WTC11 (cell line): ENCODE data around the gene TIE1. TPM values are rescaled to one million over a fixed set of nuclear protein-coding genes. Genes with fewer than 3 reads are reported as not detected.

ENCODE experiments used
- ATAC-seq: fragments of 200-7000 bp; cut with Tn5 transposase; 2 replicates; pipeline ENCODE4 v1.10.0; 2021; ENCODE audit warnings: mild to moderate bottlenecking, moderate library complexity
- CTCF ChIA-PET: fragments of 300-600 bp; sonication (Branson Sonifier 250); formaldehyde crosslinking; loops from one replicate; lab custom pipeline; 2021; ENCODE audit warnings: antibody characterized with exemption; lab: Charles Lee
- POLR2A ChIA-PET: fragments of 350-600 bp; sonication (Branson Sonifier 250); formaldehyde crosslinking; loops from one replicate; lab custom pipeline; 2021; ENCODE audit warnings: antibody characterized with exemption; lab: Charles Lee
- DNase-seq: peaks from one replicate; pipeline ENCODE4 v3.0.0; 2021; ENCODE audit warnings: low spot score
- H3K27ac Mint-ChIP-seq: 2 replicates; pipeline ENCODE4 v1.8.0; 2021; ENCODE audit warnings: mixed read lengths
- H3K27me3 Mint-ChIP-seq: 2 replicates; pipeline ENCODE4 v1.8.0; 2021; ENCODE audit warnings: low read depth, mild to moderate bottlenecking, moderate library complexity, mixed read lengths
- H3K36me3 Mint-ChIP-seq: 2 replicates; pipeline ENCODE4 v1.8.0; 2021; ENCODE audit warnings: mixed read lengths
- H3K4me1 Mint-ChIP-seq: 2 replicates; pipeline ENCODE4 v1.8.0; 2022; ENCODE audit warnings: mixed read lengths
- H3K4me3 Mint-ChIP-seq: 2 replicates; pipeline ENCODE4 v1.8.0; 2021; ENCODE audit warnings: mild to moderate bottlenecking, moderate library complexity, mixed read lengths
- H3K9me3 Mint-ChIP-seq: 2 replicates; pipeline ENCODE4 v1.8.0; 2021; ENCODE audit warnings: mixed read lengths
- ATF1 ChIP-seq: sonication (generic); formaldehyde crosslinking; IDR thresholded peaks from 2 replicates; pipeline ENCODE4 v1.8.1; 2023; ENCODE audit warnings: mild to moderate bottlenecking, moderate library complexity, missing genetic modification reagents
- ATF2 ChIP-seq: sonication (generic); formaldehyde crosslinking; IDR thresholded peaks from 2 replicates; pipeline ENCODE4 v1.8.1; 2022; ENCODE audit warnings: low read depth, missing genetic modification reagents, borderline replicate concordance
- ATF6 ChIP-seq: sonication (generic); formaldehyde crosslinking; IDR thresholded peaks from 2 replicates; pipeline ENCODE4 v1.8.1; 2023; ENCODE audit warnings: mild to moderate bottlenecking, missing genetic modification reagents
- ELF4 ChIP-seq: sonication (generic); formaldehyde crosslinking; IDR thresholded peaks from 2 replicates; pipeline ENCODE4 v1.8.1; 2022; ENCODE audit warnings: low read depth, mild to moderate bottlenecking, moderate library complexity, missing genetic modification reagents
- FOXK1 ChIP-seq: sonication (generic); formaldehyde crosslinking; IDR thresholded peaks from 2 replicates; pipeline ENCODE4 v1.8.0; 2022; ENCODE audit warnings: mild to moderate bottlenecking, moderate library complexity, missing genetic modification reagents
- HMGA2 ChIP-seq: fragments of 250-450 bp; sonication (Bioruptor Pico); IDR thresholded peaks from 2 replicates; pipeline ENCODE4 v1.4.0; 2021; ENCODE audit warnings: mild to moderate bottlenecking, moderate library complexity
- IRF1 ChIP-seq: sonication (generic); formaldehyde crosslinking; IDR thresholded peaks from 2 replicates; pipeline ENCODE4 v1.8.0; 2023; ENCODE audit warnings: missing genetic modification reagents
- IRF2 ChIP-seq: sonication (generic); formaldehyde crosslinking; IDR thresholded peaks from 2 replicates; pipeline ENCODE4 v1.8.0; 2022; ENCODE audit warnings: low read depth, missing genetic modification reagents, borderline replicate concordance
- JAZF1 ChIP-seq: fragments of 250-450 bp; sonication (Bioruptor Pico); IDR thresholded peaks from 2 replicates; pipeline ENCODE4 v1.9.0; 2021; ENCODE audit warnings: moderate library complexity, mild to moderate bottlenecking, inconsistent platforms
- JUN ChIP-seq: sonication (generic); formaldehyde crosslinking; IDR thresholded peaks from 2 replicates; pipeline ENCODE4 v1.8.0; 2023; ENCODE audit warnings: mild to moderate bottlenecking, missing genetic modification reagents
- KAT7 ChIP-seq: sonication (generic); formaldehyde crosslinking; IDR thresholded peaks from 2 replicates; pipeline ENCODE4 v1.8.1; 2023; ENCODE audit warnings: missing genetic modification reagents, mild to moderate bottlenecking, borderline replicate concordance
- MXD4 ChIP-seq: fragments of 250-450 bp; sonication (Bioruptor Pico); IDR thresholded peaks from 2 replicates; pipeline ENCODE4 v1.8.0; 2021; ENCODE audit warnings: mild to moderate bottlenecking, moderate library complexity, borderline replicate concordance
- OVOL2 ChIP-seq: fragments of 250-450 bp; sonication (Bioruptor Pico); IDR thresholded peaks from 2 replicates; pipeline ENCODE4 v1.9.0; 2021; ENCODE audit warnings: mild to moderate bottlenecking, borderline replicate concordance
- RORB ChIP-seq: fragments of 250-450 bp; sonication (Bioruptor Pico); IDR thresholded peaks from 2 replicates; pipeline ENCODE4 v1.9.0; 2021; ENCODE audit warnings: mild to moderate bottlenecking
- SOX15 ChIP-seq: fragments of 250-450 bp; sonication (Bioruptor Pico); IDR thresholded peaks from 2 replicates; pipeline ENCODE4 v1.9.0; 2021; ENCODE audit warnings: mild to moderate bottlenecking
- ZNF232 ChIP-seq: sonication (generic); formaldehyde crosslinking; IDR thresholded peaks from 2 replicates; pipeline ENCODE4 v1.8.0; 2022; ENCODE audit warnings: mild to moderate bottlenecking, missing genetic modification reagents
- ZNF281 ChIP-seq: sonication (generic); formaldehyde crosslinking; IDR thresholded peaks from 2 replicates; pipeline ENCODE4 v1.8.0; 2023; ENCODE audit warnings: mild to moderate bottlenecking, missing genetic modification reagents
- ZNF671 ChIP-seq: fragments of 250-450 bp; sonication (Bioruptor Pico); IDR thresholded peaks from 2 replicates; pipeline ENCODE4 v1.8.0; 2021; ENCODE audit warnings: mild to moderate bottlenecking
- total RNA-seq: library from RNA; stranded (reverse); gene quantifications from 3 replicates; pipeline ENCODE4 v1.2.3, GENCODE V29; 2021
- TF ChIP-seq, protein P1 (sequence below): sonication (generic); formaldehyde crosslinking; IDR thresholded peaks from 2 replicates; pipeline ENCODE4 v1.8.1; 2022; ENCODE audit warnings: missing genetic modification reagents, borderline replicate concordance
- TF ChIP-seq, protein P2 (sequence below): fragments of 200-600 bp; IDR thresholded peaks from 2 replicates; pipeline ENCODE4 v1.8.0; 2022; ENCODE audit warnings: antibody characterized with exemption
- TF ChIP-seq, protein P3 (sequence below): sonication (generic); formaldehyde crosslinking; IDR thresholded peaks from 2 replicates; pipeline ENCODE4 v1.8.1; 2023; ENCODE audit warnings: mild to moderate bottlenecking, moderate library complexity, missing genetic modification reagents

TIE1 gene
- total RNA-seq, 1 experiment from 2014 or later, result 2.5 TPM

- DNase-seq, result no peak
- TF ChIP-seq SOX15 (no peak), MXD4 (CRISPR knock-in tag) (no peak), FOXK1 (no peak), ATF1 (CRISPR knock-in tag) (no peak), OVOL2 (CRISPR knock-in tag) (no peak), ZNF281 (CRISPR knock-in tag) (no peak), ATF2 (CRISPR knock-in tag) (no peak), HMGA2 (no peak), ZNF671 (CRISPR knock-in tag) (no peak)
- TF ChIP-seq, protein P1, sequence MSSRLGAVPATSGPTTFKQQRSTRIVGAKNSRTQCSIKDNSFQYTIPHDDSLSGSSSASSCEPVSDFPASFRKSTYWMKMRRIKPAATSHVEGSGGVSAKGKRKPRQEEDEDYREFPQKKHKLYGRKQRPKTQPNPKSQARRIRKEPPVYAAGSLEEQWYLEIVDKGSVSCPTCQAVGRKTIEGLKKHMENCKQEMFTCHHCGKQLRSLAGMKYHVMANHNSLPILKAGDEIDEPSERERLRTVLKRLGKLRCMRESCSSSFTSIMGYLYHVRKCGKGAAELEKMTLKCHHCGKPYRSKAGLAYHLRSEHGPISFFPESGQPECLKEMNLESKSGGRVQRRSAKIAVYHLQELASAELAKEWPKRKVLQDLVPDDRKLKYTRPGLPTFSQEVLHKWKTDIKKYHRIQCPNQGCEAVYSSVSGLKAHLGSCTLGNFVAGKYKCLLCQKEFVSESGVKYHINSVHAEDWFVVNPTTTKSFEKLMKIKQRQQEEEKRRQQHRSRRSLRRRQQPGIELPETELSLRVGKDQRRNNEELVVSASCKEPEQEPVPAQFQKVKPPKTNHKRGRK (CRISPR knock-in tag), result no peak
- TF ChIP-seq, protein P2, sequence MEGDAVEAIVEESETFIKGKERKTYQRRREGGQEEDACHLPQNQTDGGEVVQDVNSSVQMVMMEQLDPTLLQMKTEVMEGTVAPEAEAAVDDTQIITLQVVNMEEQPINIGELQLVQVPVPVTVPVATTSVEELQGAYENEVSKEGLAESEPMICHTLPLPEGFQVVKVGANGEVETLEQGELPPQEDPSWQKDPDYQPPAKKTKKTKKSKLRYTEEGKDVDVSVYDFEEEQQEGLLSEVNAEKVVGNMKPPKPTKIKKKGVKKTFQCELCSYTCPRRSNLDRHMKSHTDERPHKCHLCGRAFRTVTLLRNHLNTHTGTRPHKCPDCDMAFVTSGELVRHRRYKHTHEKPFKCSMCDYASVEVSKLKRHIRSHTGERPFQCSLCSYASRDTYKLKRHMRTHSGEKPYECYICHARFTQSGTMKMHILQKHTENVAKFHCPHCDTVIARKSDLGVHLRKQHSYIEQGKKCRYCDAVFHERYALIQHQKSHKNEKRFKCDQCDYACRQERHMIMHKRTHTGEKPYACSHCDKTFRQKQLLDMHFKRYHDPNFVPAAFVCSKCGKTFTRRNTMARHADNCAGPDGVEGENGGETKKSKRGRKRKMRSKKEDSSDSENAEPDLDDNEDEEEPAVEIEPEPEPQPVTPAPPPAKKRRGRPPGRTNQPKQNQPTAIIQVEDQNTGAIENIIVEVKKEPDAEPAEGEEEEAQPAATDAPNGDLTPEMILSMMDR, result no peak
- H3K27ac Mint-ChIP-seq, result no peak overlapping the region
- no peaks in the 10 kb centered on the region; the same call in 1 of the 2 replicates for H3K27me3 Mint-ChIP-seq
- CTCF ChIA-PET, result interaction anchor here (0.6 to 1.2 kb wide), 2 partner anchors 11 to 52 kb away, joined by 3 read pairs; partner anchors contain the start of gene CDC20
- POLR2A ChIA-PET, result no interaction called here
- H3K36me3 Mint-ChIP-seq, result no peaks in the 10 kb centered on the region
- H3K9me3 Mint-ChIP-seq, result no peaks in the 10 kb centered on the region
- H3K4me1 Mint-ChIP-seq, result no peaks in the 10 kb centered on the region
- H3K4me3 Mint-ChIP-seq, result no peak overlapping the region
- ATAC-seq, result no peak
Measured at GRCh38 chr1:43306688-43307457, 6.1 kb downstream of the TIE1 start.

DNA sequence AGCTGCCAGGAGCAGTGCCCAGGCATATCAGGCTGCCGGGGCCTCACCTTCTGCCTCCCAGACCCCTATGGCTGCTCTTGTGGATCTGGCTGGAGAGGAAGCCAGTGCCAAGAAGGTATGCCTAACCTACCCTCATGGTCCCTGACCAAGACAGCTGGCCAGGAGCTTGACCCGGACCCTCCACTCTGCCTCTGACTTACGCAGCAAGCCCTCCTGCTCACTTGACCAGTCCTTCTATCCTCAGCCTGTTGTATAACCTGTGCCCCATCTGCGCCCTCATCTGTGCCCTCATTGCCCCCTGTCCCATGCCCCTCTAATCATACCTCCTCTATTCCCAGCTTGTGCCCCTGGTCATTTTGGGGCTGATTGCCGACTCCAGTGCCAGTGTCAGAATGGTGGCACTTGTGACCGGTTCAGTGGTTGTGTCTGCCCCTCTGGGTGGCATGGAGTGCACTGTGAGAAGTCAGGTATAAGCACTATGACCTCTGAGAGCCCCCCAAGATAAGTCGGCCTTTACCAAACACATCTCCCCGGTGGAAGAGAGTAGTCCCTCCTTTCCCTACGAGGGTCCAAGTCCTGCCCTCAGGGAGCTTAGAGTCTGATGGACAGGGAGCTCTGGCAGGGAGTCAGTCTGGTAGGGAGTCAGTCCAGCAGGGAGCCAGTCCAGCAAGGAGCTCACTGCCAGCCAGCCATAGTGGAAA lies 6.8 kb downstream of the TIE1 start:
- no peaks in the 10 kb centered on the region for H3K36me3 Mint-ChIP-seq
- POLR2A ChIA-PET, result no interaction called here
- H3K4me1 Mint-ChIP-seq, result no peaks in the 10 kb centered on the region
- ATAC-seq (no peak), DNase-seq (no peak)
- H3K27ac Mint-ChIP-seq, result no peak overlapping the region
- H3K9me3 Mint-ChIP-seq, result no peaks in the 10 kb centered on the region
- H3K27me3 Mint-ChIP-seq, result no peaks in the 10 kb centered on the region; the same call in 1 of the 2 replicates
- no peak overlapping the region for H3K4me3 Mint-ChIP-seq
- CTCF ChIA-PET, result interaction anchor here (1.2 to 2.0 kb wide), 2 partner anchors 22 to 51 kb away, joined by 3 to 7 read pairs; partner anchors contain the start of genes C1orf210 and CDC20
- TF ChIP-seq JUN (CRISPR knock-in tag), result no peak
- no peak for TF ChIP-seq IRF1
- no peak for TF ChIP-seq IRF2
- no peak for TF ChIP-seq KAT7 (CRISPR knock-in tag)
- TF ChIP-seq ELF4, result no peak
- TF ChIP-seq ZNF671 (CRISPR knock-in tag), result no peak
- no peak for TF ChIP-seq RORB
- TF ChIP-seq, protein P3, sequence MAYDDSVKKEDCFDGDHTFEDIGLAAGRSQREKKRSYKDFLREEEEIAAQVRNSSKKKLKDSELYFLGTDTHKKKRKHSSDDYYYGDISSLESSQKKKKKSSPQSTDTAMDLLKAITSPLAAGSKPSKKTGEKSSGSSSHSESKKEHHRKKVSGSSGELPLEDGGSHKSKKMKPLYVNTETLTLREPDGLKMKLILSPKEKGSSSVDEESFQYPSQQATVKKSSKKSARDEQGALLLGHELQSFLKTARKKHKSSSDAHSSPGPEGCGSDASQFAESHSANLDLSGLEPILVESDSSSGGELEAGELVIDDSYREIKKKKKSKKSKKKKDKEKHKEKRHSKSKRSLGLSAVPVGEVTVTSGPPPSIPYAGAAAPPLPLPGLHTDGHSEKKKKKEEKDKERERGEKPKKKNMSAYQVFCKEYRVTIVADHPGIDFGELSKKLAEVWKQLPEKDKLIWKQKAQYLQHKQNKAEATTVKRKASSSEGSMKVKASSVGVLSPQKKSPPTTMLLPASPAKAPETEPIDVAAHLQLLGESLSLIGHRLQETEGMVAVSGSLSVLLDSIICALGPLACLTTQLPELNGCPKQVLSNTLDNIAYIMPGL (CRISPR knock-in tag), result no peak
- no peak for TF ChIP-seq ZNF232
- TF ChIP-seq ATF1 (CRISPR knock-in tag), result no peak
- TF ChIP-seq ATF6 (CRISPR knock-in tag), result no peak
- no peak for TF ChIP-seq JAZF1
